B cell (primary cell): ENCODE data around the gene BHLHE40. TPM values are rescaled to one million over a fixed set of nuclear protein-coding genes. Genes with fewer than 3 reads are reported as not detected.
"Not testable (repeated sequence)": the region's sequence is repeated elsewhere in the genome, so short reads cannot be mapped to it uniquely, and the experiment has no call there.

ENCODE experiments used
- ATAC-seq: fragments of 200-7000 bp; cut with Tn5 transposase; one replicate; pipeline ENCODE4 v1.10.0; 2021; ENCODE audit warnings: low read depth, mild to moderate bottlenecking, moderate number of reproducible peaks, moderate library complexity
- CTCF ChIA-PET: fragments of 350-600 bp; sonication (Branson Sonifier 250); formaldehyde crosslinking; loops from one replicate; lab custom pipeline; 2021; ENCODE audit warnings: antibody characterized with exemption, inconsistent platforms; lab: Charles Lee
- POLR2A ChIA-PET: fragments of 350-600 bp; sonication (Branson Sonifier 250); formaldehyde crosslinking; loops from one replicate; lab custom pipeline; 2021; ENCODE audit warnings: antibody characterized with exemption; lab: Charles Lee
- DNase-seq: peaks from one replicate; pipeline ENCODE4 v3.0.0; 2013
- H2AFZ ChIP-seq: 2 replicates; pipeline ENCODE4 v1.6.1; 2012; ENCODE audit warnings: mild to moderate bottlenecking, low read depth, low read length; ENCODE audit not compliant: insufficient read depth, poor library complexity, severe bottlenecking
- H3K27ac ChIP-seq, 2 donors: 1 replicate in 1 of 2; 2 replicates in 1 of 2; pipeline ENCODE4 v1.5.1; 2012 to 2013; ENCODE audit warnings: low read length in 2 of 2, mild to moderate bottlenecking in 2 of 2, moderate library complexity in 1 of 2
- H3K27me3 ChIP-seq, 4 experiments: fragments of 200-600 bp in 1 of 4; sonication (generic) in 1 of 4; replicated peaks in 1 of 4; 1 replicate in 2 of 4; 2 replicates in 2 of 4; pipeline versions ENCODE4 v1.6.1 to v1.7.0; 2013 to 2016; ENCODE audit warnings: low read length in 3 of 4, mild to moderate bottlenecking in 2 of 4, mixed read lengths in 1 of 4, moderate library complexity in 1 of 4; ENCODE audit not compliant: insufficient read depth in 4 of 4, control insufficient read depth in 3 of 4; ENCODE audit errors: control extremely low read depth in 1 of 4
- H3K36me3 ChIP-seq, 2 experiments: replicated peaks in 1 of 2; 1 replicate in 1 of 2; 2 replicates in 1 of 2; pipeline versions ENCODE4 v1.6.1 to v1.7.1; 2013; ENCODE audit warnings: low read length in 1 of 2; ENCODE audit not compliant: insufficient read depth in 2 of 2, control insufficient read depth in 1 of 2; ENCODE audit errors: control extremely low read depth in 1 of 2, extremely low read depth in 1 of 2
- H3K4me1 ChIP-seq, 2 donors: fragments of 200-600 bp in 1 of 2; sonication (generic) in 1 of 2; 1 replicate in 1 of 2; 2 replicates in 1 of 2; pipeline versions ENCODE4 v1.5.1 to v1.6.1; 2013 to 2017; ENCODE audit warnings: low read length in 2 of 2; ENCODE audit not compliant: control insufficient read depth in 2 of 2, insufficient read depth in 2 of 2
- H3K4me2 ChIP-seq: replicated peaks from 2 replicates; pipeline ENCODE3; 2012; ENCODE audit warnings: mild to moderate bottlenecking, low read depth, low read length; ENCODE audit not compliant: poor library complexity, severe bottlenecking
- H3K4me3 ChIP-seq, 5 experiments: fragments of 200-600 bp in 1 of 5; sonication (generic) in 1 of 5; 1 replicate in 3 of 5; 2 replicates in 2 of 5; pipeline versions ENCODE4 v1.5.1 to v1.7.0; 2011 to 2016; ENCODE audit warnings: low read length in 4 of 5, mild to moderate bottlenecking in 4 of 5, low read depth in 2 of 5, control low read depth in 1 of 5, moderate library complexity in 1 of 5; ENCODE audit not compliant: insufficient read depth in 1 of 5; ENCODE audit errors: control extremely low read depth in 1 of 5, extremely low read depth in 1 of 5
- H3K79me2 ChIP-seq: fragments of 200-600 bp; sonication (generic); one replicate; pipeline ENCODE4 v1.6.0; 2016; ENCODE audit warnings: low read length; ENCODE audit not compliant: control insufficient read depth, insufficient read depth
- H3K9ac ChIP-seq: fragments of 200-600 bp; sonication (generic); 2 replicates; pipeline ENCODE4 v1.6.1; 2017; ENCODE audit warnings: mild to moderate bottlenecking, low read length, moderate library complexity
- H3K9me3 ChIP-seq, 3 donors: one replicate each; pipeline versions ENCODE4 v1.6.1 to v1.7.1; 2013; ENCODE audit warnings: low read length in 2 of 3; ENCODE audit not compliant: control insufficient read depth in 2 of 3, insufficient read depth in 1 of 3; ENCODE audit errors: control extremely low read depth in 1 of 3
- H4K20me1 ChIP-seq: 2 replicates; pipeline ENCODE4 v1.6.0; 2012; ENCODE audit warnings: mild to moderate bottlenecking, low read length; ENCODE audit not compliant: insufficient read depth, control insufficient read depth, poor library complexity, severe bottlenecking
- H3K27ac Mint-ChIP-seq: one replicate; pipeline ENCODE4 v1.8.0; 2021; ENCODE audit warnings: mixed read lengths
- H3K27me3 Mint-ChIP-seq: one replicate; pipeline ENCODE4 v1.8.0; 2021; ENCODE audit warnings: mixed read lengths
- H3K4me1 Mint-ChIP-seq: one replicate; pipeline ENCODE4 v1.8.0; 2021; ENCODE audit warnings: mixed read lengths
- H3K4me3 Mint-ChIP-seq: one replicate; pipeline ENCODE4 v1.8.0; 2021; ENCODE audit warnings: mixed read lengths
- H3K9me3 Mint-ChIP-seq: one replicate; pipeline ENCODE4 v1.8.0; 2022; ENCODE audit warnings: mixed read lengths; ENCODE audit not compliant: insufficient read depth
- CTCF ChIP-seq: fragments of 200-600 bp; IDR thresholded peaks from one replicate; pipeline ENCODE4 v1.8.0; 2022; ENCODE audit warnings: antibody characterized with exemption, mild to moderate bottlenecking
- EZH2 ChIP-seq: IDR thresholded peaks from 2 replicates; pipeline ENCODE4 v1.6.1; 2012; ENCODE audit warnings: borderline replicate concordance, low read depth, mild to moderate bottlenecking, moderate library complexity, low read length; ENCODE audit not compliant: insufficient read depth, poor library complexity, severe bottlenecking
- WGBS: methylation state at CpG from one replicate; pipeline ENCODE4 v1.1.5; 2013; ENCODE audit warnings: missing lambda C conversion rate; ENCODE audit not compliant: insufficient coverage; 5-methylcytosine and 5-hydroxymethylcytosine counted together
- intact Hi-C: fragments of 100-400 bp; cut with micrococcal nuclease; formaldehyde crosslinking; loops from one replicate; pipeline ENCODE4 v1.10.0; 2022
- polyA plus RNA-seq: library from polyadenylated mRNA; depleted of rRNA; stranded (reverse); fragments of >200 nt; gene quantifications from 2 replicates; pipeline ENCODE4 v1.2.3, GENCODE V29; 2012
- total RNA-seq, 2 donors: library from RNA; stranded (reverse); fragments of 120-200 nt in 1 of 2; gene quantifications; 1 replicate in 1 of 2; 2 replicates in 1 of 2; pipeline versions ENCODE4 v1.2.3 to v1.2.4, GENCODE V29; 2013 to 2022

Gene BHLHE40
- total and polyA plus RNA-seq, 2 donors (not counting 1 experiment from before 2014, with no cell fraction given): 26.2 to 53.8 TPM

- Mint-ChIP-seq H3K9me3 (peaks cover 3% of the 10 kb centered on the region), H3K4me3 (no peak overlapping the region), H3K27me3 (no peaks in the 10 kb centered on the region), H3K4me1 (peaks cover 19% of the 10 kb centered on the region), H3K27ac (no peak overlapping the region)
- no peak for ATAC-seq
- Histone ChIP-seq H3K9me3 (peaks cover 1 to 24% (median 4%) of the 10 kb centered on the region in 3 donors), H2AFZ (no peak overlapping the region), H3K27ac (no peak overlapping the region), H3K4me2 (no peak overlapping the region), H3K9ac (no peak overlapping the region), H4K20me1 (no peaks in the 10 kb centered on the region), H3K79me2 (no peaks in the 10 kb centered on the region), H3K4me1 (peaks cover 6 to 9% of the 10 kb centered on the region in 2 donors), H3K36me3 (no peaks in the 10 kb centered on the region), H3K27me3 (peaks cover 0 to 2% (median 0%) of the 10 kb centered on the region in 4 experiments), H3K4me3 (no peak overlapping the region)
- intact Hi-C loops: no loop called here
- WGBS: no CpG with 5 or more reads among the region's 1 CpG
- no peak for DNase-seq
- ChIA-PET POLR2A (no interaction called here), CTCF (interaction anchor here (0.7 kb wide), 1 partner anchor 91 kb away, joined by 3 read pairs; no protein-coding TSS in a partner anchor)
- no peak for TF ChIP-seq CTCF
- TF ChIP-seq EZH2: no peak
Observed at GRCh38 chr3:4963669-4964570, 15.3 kb upstream of the BHLHE40 start.

DNA sequence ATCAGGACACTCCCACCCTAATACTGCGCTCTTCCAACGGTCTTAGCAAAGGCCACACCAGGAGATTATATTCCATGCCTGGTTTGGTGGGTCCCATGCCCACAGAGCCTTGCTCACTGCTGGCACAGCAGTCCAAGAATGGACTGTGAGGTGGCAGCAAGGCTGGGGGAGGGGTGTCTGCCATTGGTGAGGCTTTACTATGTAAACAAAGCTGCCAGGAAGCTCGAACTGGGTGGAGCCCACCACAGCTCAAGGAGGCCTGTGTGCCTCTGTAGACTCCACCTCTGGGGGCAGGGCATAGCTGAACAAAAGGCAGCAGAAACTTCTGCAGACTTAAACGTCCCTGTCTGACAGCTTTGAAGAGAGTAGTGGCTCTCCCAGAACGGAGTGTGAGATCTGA lies 13.2 kb upstream of the BHLHE40 start:
- H3K27ac Mint-ChIP-seq, H3K9ac ChIP-seq, H3K79me2 ChIP-seq, DNase-seq, H2AFZ ChIP-seq, intact Hi-C loops, H4K20me1 ChIP-seq, H3K27ac ChIP-seq, H3K27me3 Mint-ChIP-seq, H3K4me1 ChIP-seq, ATAC-seq, H3K4me3 ChIP-seq, H3K9me3 Mint-ChIP-seq, H3K4me2 ChIP-seq, H3K36me3 ChIP-seq, H3K27me3 ChIP-seq: not testable (repeated sequence)
- ChIA-PET CTCF (interaction anchor here (1.3 to 1.9 kb wide), 2 partner anchors 11 to 19 kb away, joined by 4 to 5 read pairs; no protein-coding TSS in a partner anchor), POLR2A (interaction anchor here (1.4 kb wide), 1 partner anchor 11 kb away, joined by 3 read pairs; no protein-coding TSS in a partner anchor)
- Mint-ChIP-seq H3K4me1 (peaks cover 19% of the 10 kb centered on the region), H3K4me3 (peak overlapping the region; percentile 16)
- 61% methylated on average over 5 of the region's 5 CpGs for WGBS
- H3K9me3 ChIP-seq: peaks cover 0 to 13% (median 0%) of the 10 kb centered on the region in 3 donors

DNA sequence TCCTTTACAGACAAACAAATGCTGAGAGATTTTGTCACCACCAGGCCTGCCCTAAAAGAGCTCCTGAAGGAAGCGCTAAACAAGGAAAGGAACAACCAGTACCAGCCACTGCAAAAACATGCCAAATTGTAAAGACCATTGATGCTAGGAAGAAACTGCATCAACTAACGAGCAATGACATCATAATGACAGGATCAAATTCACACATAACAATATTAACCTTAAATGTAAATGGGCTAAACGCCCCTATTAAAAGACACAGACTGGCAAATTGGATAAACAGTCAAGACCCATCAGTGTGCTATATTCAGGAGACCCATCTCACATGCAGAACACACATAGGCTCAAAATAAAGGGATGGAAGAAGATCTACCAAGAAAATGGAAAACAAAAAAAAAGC lies 11.6 kb upstream of the BHLHE40 start:
- H3K27me3 Mint-ChIP-seq, H3K4me3 Mint-ChIP-seq, H3K4me3 ChIP-seq, H3K79me2 ChIP-seq, H3K4me2 ChIP-seq, POLR2A ChIA-PET, H3K27ac ChIP-seq, intact Hi-C loops, H3K27me3 ChIP-seq, H4K20me1 ChIP-seq, H2AFZ ChIP-seq, H3K9ac ChIP-seq, H3K9me3 Mint-ChIP-seq, ATAC-seq, H3K9me3 ChIP-seq, H3K27ac Mint-ChIP-seq, H3K36me3 ChIP-seq, DNase-seq: not testable (repeated sequence)
- CTCF ChIA-PET: interaction anchor here (1.9 kb wide), 1 partner anchor 9 kb away, joined by 5 read pairs; no protein-coding TSS in a partner anchor
- WGBS: 50% methylated on average over 1 of the region's 3 CpGs
- H3K4me1 ChIP-seq: peaks cover 9 to 11% of the 10 kb centered on the region in 2 donors
- H3K4me1 Mint-ChIP-seq: peaks cover 26% of the 10 kb centered on the region
